HepG2 (cell line): ENCODE data around the gene CFAP73. TPM values are rescaled to one million over a fixed set of nuclear protein-coding genes. Genes with fewer than 3 reads are reported as not detected.

Source experiments
- ATAC-seq: fragments of 200-7000 bp; cut with Tn5 transposase; 3 replicates; pipeline ENCODE4 v1.9.1; 2020; ENCODE audit warnings: mild to moderate bottlenecking, moderate library complexity
- Bru-seq: library from RNA; stranded (reverse); fragments of 400-500 nt; gene quantifications from one replicate; lab custom pipeline; 2021; lab: Mats Ljungman, UMichigan
- BruChase-seq, 2 experiments: library from RNA; stranded (reverse); fragments of 400-500 nt; gene quantifications; one replicate each; lab custom pipeline; 2021; lab: Mats Ljungman, UMichigan
- BruUV-seq: library from RNA; stranded (reverse); fragments of 400-500 nt; replicated peaks from 2 replicates; lab custom pipeline; 2021; lab: Mats Ljungman, UMichigan
- CTCF ChIA-PET: fragments of 300-600 bp; formaldehyde crosslinking; extraction: SDS; loops from one replicate; lab custom pipeline; 2021; ENCODE audit warnings: low total read pairs, inconsistent platforms, low intra/inter-chr PET ratio; lab: Yijun Ruan, JAX
- POLR2A ChIA-PET: fragments of 350-600 bp; sonication (Branson Sonifier 250); formaldehyde crosslinking; loops from one replicate; lab custom pipeline; 2020; ENCODE audit warnings: antibody characterized with exemption, inconsistent platforms; lab: Yijun Ruan, JAX
- DNase-seq: peaks from one replicate; pipeline ENCODE4 v3.0.0-alpha.2; 2015; ENCODE audit warnings: low spot score
- FAIRE-seq: peaks from 3 replicates; lab custom pipeline; 2011; peaks lifted over from hg19 to GRCh38; lab: Jason Lieb, UNC
- H2AFZ ChIP-seq: one replicate; pipeline ENCODE4 v1.6.1; 2011; ENCODE audit warnings: low read length, inconsistent platforms
- H3K27ac ChIP-seq: fragments of 300-600 bp; 3 replicates; pipeline ENCODE4 v1.8.0; 2011; ENCODE audit warnings: mixed run types, mild to moderate bottlenecking, mixed read lengths, low read length, inconsistent platforms; ENCODE audit not compliant: insufficient read depth; ENCODE audit errors: extremely low read length
- H3K27me3 ChIP-seq, 2 experiments: fragments of 200-600 bp in 1 of 2; 2 replicates in 1 of 2; 3 replicates in 1 of 2; pipeline versions ENCODE4 v1.6.0 to v1.8.0; 2011; ENCODE audit warnings: low read length in 2 of 2, mild to moderate bottlenecking in 2 of 2, moderate library complexity in 2 of 2, inconsistent platforms in 1 of 2; ENCODE audit not compliant: insufficient read depth in 2 of 2, control insufficient read depth in 1 of 2
- H3K36me3 ChIP-seq, 2 experiments: fragments of 200-600 bp in 1 of 2; replicated peaks in 1 of 2; 2 replicates in 1 of 2; 3 replicates in 1 of 2; pipeline versions ENCODE4 v1.5.1 to v1.8.0; 2011; ENCODE audit warnings: low read length in 2 of 2, inconsistent platforms in 1 of 2; ENCODE audit not compliant: insufficient read depth in 2 of 2, control insufficient read depth in 1 of 2
- H3K4me1 ChIP-seq: 2 replicates; pipeline ENCODE4 v1.5.1; 2012; ENCODE audit warnings: low read length, inconsistent platforms; ENCODE audit not compliant: insufficient read depth
- H3K4me2 ChIP-seq: 2 replicates; pipeline ENCODE4 v1.6.0; 2011; ENCODE audit warnings: low read depth, low read length, inconsistent platforms
- H3K4me3 ChIP-seq, 3 experiments: fragments of 200-600 bp in 1 of 3; sonication (generic), shearing (Covaris generic) in 1 of 3; replicated peaks in 1 of 3; 2 replicates each; pipeline ENCODE4 v1.5.1; 2011 to 2016; ENCODE audit warnings: low read length in 3 of 3, inconsistent platforms in 2 of 3, low read depth in 2 of 3, mild to moderate bottlenecking in 2 of 3, control low read depth in 1 of 3, mixed read lengths in 1 of 3; ENCODE audit not compliant: insufficient read depth in 1 of 3
- H3K79me2 ChIP-seq: one replicate; pipeline ENCODE4 v1.6.1; 2011; ENCODE audit warnings: low read length, inconsistent platforms; ENCODE audit not compliant: insufficient read depth
- H3K9ac ChIP-seq: 2 replicates; pipeline ENCODE4 v1.6.0; 2011; ENCODE audit warnings: mild to moderate bottlenecking, low read depth, low read length, inconsistent platforms; ENCODE audit not compliant: insufficient read depth
- H3K9me3 ChIP-seq: 2 replicates; pipeline ENCODE4 v1.5.1; 2012; ENCODE audit warnings: mild to moderate bottlenecking, low read length
- H4K20me1 ChIP-seq: 2 replicates; pipeline ENCODE4 v1.6.0; 2011; ENCODE audit warnings: inconsistent platforms, mild to moderate bottlenecking, low read length, moderate library complexity; ENCODE audit not compliant: insufficient read depth
- AGO2 ChIP-seq: fragments of 200-400 bp; formaldehyde crosslinking; optimal IDR thresholded peaks from 2 replicates; pipeline ENCODE3; 2017; ENCODE audit warnings: mild to moderate bottlenecking, low read depth, low read length, moderate library complexity
- LCORL ChIP-seq, 2 experiments: fragments of 450-650 bp in 1 of 2; sonication (generic) in 1 of 2; formaldehyde crosslinking in 1 of 2; IDR thresholded peaks; 2 replicates each; pipeline versions ENCODE4 v1.5.0 to v1.6.1; 2017 to 2020; ENCODE audit warnings: antibody characterized with exemption in 1 of 2, missing genetic modification reagents in 1 of 2
- RFX1 ChIP-seq: fragments of 450-650 bp; IDR thresholded peaks from 2 replicates; pipeline ENCODE4 v1.6.1; 2017
- RFX3 ChIP-seq: IDR thresholded peaks from 2 replicates; pipeline ENCODE4 v1.6.1; 2016; ENCODE audit warnings: missing biosample characterization, missing genetic modification reagents
- TEAD3 ChIP-seq: optimal IDR thresholded peaks from 2 replicates; pipeline ENCODE3; 2016; ENCODE audit warnings: borderline replicate concordance
- TGIF2 ChIP-seq: IDR thresholded peaks from 2 replicates; pipeline ENCODE4 v1.6.1; 2016; ENCODE audit warnings: control low read depth, missing compliant biosample characterization
- YY1 ChIP-seq: IDR thresholded peaks from 2 replicates; pipeline ENCODE4 v1.6.1; 2011; ENCODE audit warnings: low read length, low read depth, moderate library complexity, mild to moderate bottlenecking; ENCODE audit not compliant: insufficient read depth, insufficient replicate concordance
- ZBTB42 ChIP-seq: sonication (generic); formaldehyde crosslinking; IDR thresholded peaks from 2 replicates; pipeline ENCODE4 v1.5.0; 2020; ENCODE audit warnings: mild to moderate bottlenecking, missing genetic modification reagents
- WGBS: methylation state at CpG from one replicate; pipeline ENCODE4 v1.1.6; 2017; ENCODE audit warnings: low lambda C conversion rate; 5-methylcytosine and 5-hydroxymethylcytosine counted together
- in situ Hi-C: cut with HindIII; loops from 2 replicates; pipeline ENCODE4 v1.10.0; 2017; ENCODE audit warnings: low pct_unique_long_range_greater_than_20kb; ENCODE audit not compliant: extremely low pct_ligation_motif_present
- intact Hi-C: fragments of 100-400 bp; cut with micrococcal nuclease; formaldehyde crosslinking; loops from one replicate; pipeline ENCODE4 v1.10.0; 2022; ENCODE audit not compliant: unreplicated experiment
- long read RNA-seq, 2 experiments: library from RNA in 1 of 2; library from polyadenylated mRNA in 1 of 2; stranded (forward) in 1 of 2; unstranded in 1 of 2; transcript quantifications; one replicate each; pipeline ENCODE4 v2.0.0, GENCODE V29; 2019 to 2022
- polyA minus RNA-seq, 3 experiments: library from RNA; depleted of rRNA, polyadenylated mRNA; stranded (reverse); fragments of >200 nt; gene quantifications; 2 replicates each; pipeline ENCODE4 v1.2.3, GENCODE V29; 2011; ENCODE audit warnings: low replicate concordance in 1 of 3
- polyA plus RNA-seq, 8 experiments: library from polyadenylated mRNA; depleted of rRNA in 3 of 8; stranded (reverse) in 7 of 8; unstranded in 1 of 8; fragments of >200 nt; fragmentation: Illumina TruSeq in 4 of 8; extraction: Trizol in 4 of 8; gene quantifications; 2 replicates each; pipeline versions ENCODE4 v1.2.1 to v1.2.3, GENCODE V29; 2011 to 2016; ENCODE audit warnings: low read depth in 4 of 8, missing spikeins in 1 of 8, mixed read lengths in 1 of 8; ENCODE audit not compliant: insufficient read depth in 1 of 8
- total RNA-seq, 5 experiments: library from RNA; depleted of rRNA; stranded (reverse); fragments of >200 nt; fragmentation: Illumina TruSeq; extraction: Trizol; gene quantifications; 2 replicates each; pipeline ENCODE4 v1.2.3, GENCODE V29; 2016; ENCODE audit warnings: low read depth in 1 of 5

Gene CFAP73
- total RNA-seq (2016; rRNA removed; fragmentation: Illumina TruSeq; extraction: Trizol) (not detected in 2 replicates), polyA plus RNA-seq (2011; rRNA removed) (not detected in 2 replicates), polyA minus RNA-seq (2011; rRNA and poly(A)+ RNA removed; ENCODE audit: low replicate concordance) (not detected in 2 replicates), Bru-seq, nascent RNA (not detected), BruChase-seq, experiment 1, labeled RNA remaining after a 6-hour chase (not detected), BruChase-seq, experiment 2, labeled RNA remaining after a 2-hour chase (not detected)
- not detected in 2 replicates for total RNA-seq (2016; cell fraction: cytosol; rRNA removed; fragmentation: Illumina TruSeq; extraction: Trizol; ENCODE audit: low read depth)
- not detected in 2 replicates for total RNA-seq (2016; cell fraction: insoluble cytoplasmic fraction; rRNA removed; fragmentation: Illumina TruSeq; extraction: Trizol)
- total RNA-seq (2016; cell fraction: membrane; rRNA removed; fragmentation: Illumina TruSeq; extraction: Trizol), result not detected in 2 replicates
- not detected in 2 replicates for total RNA-seq (2016; cell fraction: nucleus; rRNA removed; fragmentation: Illumina TruSeq; extraction: Trizol)
- polyA plus RNA-seq (2011; cell fraction: cytosol; rRNA removed), result not detected in 2 replicates
- not detected in 2 replicates for polyA plus RNA-seq (2011; cell fraction: nucleus; rRNA removed)
- polyA plus RNA-seq (2012), result not detected in 2 replicates
- not detected in 2 replicates for polyA plus RNA-seq (2016; cell fraction: cytosol; fragmentation: Illumina TruSeq; extraction: Trizol; ENCODE audit: low read depth)
- not detected in 2 replicates for polyA plus RNA-seq (2016; cell fraction: insoluble cytoplasmic fraction; fragmentation: Illumina TruSeq; extraction: Trizol; ENCODE audit: low read depth)
- polyA plus RNA-seq (2016; cell fraction: membrane; fragmentation: Illumina TruSeq; extraction: Trizol; ENCODE audit: low read depth), result not detected in 2 replicates
- polyA plus RNA-seq (2016; cell fraction: nucleus; fragmentation: Illumina TruSeq; extraction: Trizol; ENCODE audit: insufficient read depth, low read depth), result not detected in 2 replicates
- not detected in 2 replicates for polyA minus RNA-seq (2011; cell fraction: cytosol; rRNA and poly(A)+ RNA removed)
- not detected in 2 replicates for polyA minus RNA-seq (2011; cell fraction: nucleus; rRNA and poly(A)+ RNA removed)
- long read RNA-seq, experiment 1, result 0 reads
- long read RNA-seq, experiment 2, result 0 reads

DNA sequence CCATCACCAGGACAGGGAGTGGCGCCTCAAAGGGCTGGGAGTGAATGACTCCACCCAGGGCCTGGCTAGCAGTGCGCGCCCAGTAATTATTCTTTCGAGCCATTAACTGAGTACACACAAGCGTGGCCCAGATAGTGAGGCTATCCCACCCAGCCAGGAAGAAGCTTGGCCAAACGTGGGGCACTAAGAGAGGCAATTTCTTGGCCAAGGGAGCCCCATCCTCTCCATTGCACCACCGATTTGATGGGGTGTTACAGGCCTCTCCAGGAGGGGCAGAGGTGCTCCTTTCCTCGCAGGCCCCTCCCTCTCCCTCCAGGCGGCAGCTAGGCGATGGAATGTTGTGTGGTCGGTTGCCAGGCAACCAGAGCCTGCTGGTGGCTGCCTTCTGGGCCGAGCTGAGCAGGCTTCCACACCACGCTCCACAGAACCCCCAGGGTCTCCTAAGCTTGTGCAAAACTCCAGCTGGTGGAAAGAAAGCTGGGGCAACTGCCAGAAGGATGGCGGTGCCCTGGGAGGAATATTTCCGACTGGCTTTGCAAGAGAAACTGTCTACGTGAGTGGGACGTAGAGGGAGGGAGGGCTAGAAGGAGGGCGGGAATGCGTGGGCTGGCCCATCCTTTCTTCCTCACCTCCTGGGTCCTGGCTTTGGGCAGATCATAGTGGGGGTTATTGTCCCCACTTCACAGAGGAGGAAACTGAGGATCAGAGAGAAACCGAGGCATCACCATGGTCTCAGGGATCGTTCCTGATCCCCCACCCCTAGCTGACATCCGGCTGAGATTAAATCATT, at the start of gene CFAP73:
TSS of gene CFAP73 (plus strand) at position 364 of the 790 bp plus-strand sequence. CDS start at position 498, 134 bp downstream.
- no peak within 1 kb of the TSS for H2AFZ ChIP-seq
- ATAC-seq (peak; percentile 81), FAIRE-seq (peak; percentile 71), DNase-seq (peak; percentile 76)
- peaks cover 0 to 37% of the 10 kb centered on the region in 2 experiments; a peak in 4 of 5 replicates for H3K27me3 ChIP-seq
- no peaks in the 10 kb centered on the region for H3K79me2 ChIP-seq
- H3K9me3 ChIP-seq, result no peaks in the 10 kb centered on the region
- ChIA-PET CTCF (interaction anchor here (0.9 kb wide), 1 partner anchor 101 kb away, joined by 3 read pairs; no protein-coding TSS in a partner anchor), POLR2A (interaction anchor here (1.4 kb wide), 1 partner anchor 36 kb away, joined by 3 read pairs; the partner anchor contains the start of genes DDX54 and RITA1)
- H4K20me1 ChIP-seq, result no peaks in the 10 kb centered on the region
- no TSS peak for BruUV-seq
- no peak within 1 kb of the TSS for H3K4me2 ChIP-seq
- no peak within 1 kb of the TSS for H3K27ac ChIP-seq
- H3K4me3 ChIP-seq, result no peak within 1 kb of the TSS
- no peaks in the 10 kb centered on the region for H3K36me3 ChIP-seq
- H3K9ac ChIP-seq, result no peak within 1 kb of the TSS
- WGBS, result 8% methylated on average over 17 of the region's 22 CpGs
- in situ Hi-C loops, result no loop called here
- peaks cover 18% of the 10 kb centered on the region for H3K4me1 ChIP-seq
- intact Hi-C loops, result no loop called here
- TF ChIP-seq RFX3 (peak; percentile 62; the same call in 1 of the 2 replicates), TGIF2 (CRISPR knock-in tag) (no peak), RFX1 (peak; percentile 63), AGO2 (no peak), TEAD3 (CRISPR knock-in tag) (peak; percentile 47), LCORL (IDR thresholded peaks at IDR 0.05) (no peak), LCORL (CRISPR knock-in tag; IDR thresholded peaks at IDR 0.05) (no peak), YY1 (no peak), ZBTB42 (CRISPR knock-in tag) (no peak)
